GM21360 (cell line): ENCODE measurements around the gene ZBTB7B.

Source experiments
- ATAC-seq: cut with Tn5 transposase; IDR thresholded peaks from one replicate; pipeline ENCODE4 v1.9.1; 2021; ENCODE audit warnings: mild to moderate bottlenecking, moderate library complexity; ENCODE audit not compliant: unreplicated experiment

The ZBTB7B gene

GRCh38 chr1:155014709-155015508 lies 12.3 kb downstream of the ZBTB7B start:
- ATAC-seq, result no peak

GRCh38 chr1:155015527-155016230 lies 13.1 kb downstream of the ZBTB7B start:
- ATAC-seq, result no peak

GRCh38 chr1:155016231-155016831 lies 13.7 kb downstream of the ZBTB7B start:
- no peak for ATAC-seq

GRCh38 chr1:155017041-155017945 lies 14.7 kb downstream of the ZBTB7B start:
- peak; percentile 73 for ATAC-seq

- ATAC-seq, result no peak
Observed at GRCh38 chr1:155017946-155018316, 15.3 kb downstream of the ZBTB7B start.

- no peak for ATAC-seq
Observed at GRCh38 chr1:155018617-155019348, 16.2 kb downstream of the ZBTB7B start.

- no peak for ATAC-seq
Observed at GRCh38 chr1:155019377-155020245, 17.0 kb downstream of the ZBTB7B start.

GRCh38 chr1:155022136-155022926 lies 19.7 kb downstream of the ZBTB7B start:
- ATAC-seq, result no peak

- no peak for ATAC-seq
Observed at GRCh38 chr1:155022927-155023236, 20.3 kb downstream of the ZBTB7B start.

GRCh38 chr1:155023627-155024026 lies 21.0 kb downstream of the ZBTB7B start:
- ATAC-seq, result no peak

GRCh38 chr1:155024315-155024714 lies 21.7 kb downstream of the ZBTB7B start:
- ATAC-seq, result no peak

GRCh38 chr1:155026154-155026553 lies 23.6 kb downstream of the ZBTB7B start:
- no peak for ATAC-seq

GRCh38 chr1:155026588-155026987 lies 24.0 kb downstream of the ZBTB7B start:
- no peak for ATAC-seq

- ATAC-seq, result no peak
Observed at GRCh38 chr1:155029513-155030242, 27.1 kb downstream of the ZBTB7B start.

GRCh38 chr1:155030243-155030795 lies 27.7 kb downstream of the ZBTB7B start:
- ATAC-seq, result no peak

- no peak for ATAC-seq
Observed at GRCh38 chr1:155030899-155031298, 28.3 kb downstream of the ZBTB7B start.

GRCh38 chr1:155032886-155033285 lies 30.3 kb downstream of the ZBTB7B start:
- ATAC-seq, result no peak

- no peak for ATAC-seq
Observed at GRCh38 chr1:155033524-155033923, 30.9 kb downstream of the ZBTB7B start, which contains the start of the genes DCST1 and DCST2. DCST1 (plus strand) TSS chr1:155033824; CDS start chr1:155034037, 213 bp downstream. DCST2 (minus strand) TSS chr1:155033781; CDS start chr1:155033701, 80 bp downstream.
